H1 (cell line): ENCODE measurements around the gene BCO1. TPM values are rescaled to one million over a fixed set of nuclear protein-coding genes. Genes with fewer than 3 reads are reported as not detected.

Experiments
- CTCF ChIA-PET: fragments of 300-600 bp; sonication (Branson Sonifier 250); formaldehyde crosslinking; loops from one replicate; lab custom pipeline; 2021; ENCODE audit not compliant: partially characterized antibody; lab: Charles Lee
- POLR2A ChIA-PET: fragments of 300-600 bp; sonication (Branson Sonifier 250); formaldehyde crosslinking; loops from one replicate; lab custom pipeline; 2021; ENCODE audit warnings: inconsistent platforms; ENCODE audit not compliant: partially characterized antibody; lab: Charles Lee
- DNase-seq, 2 experiments: peaks; one replicate each; pipeline versions ENCODE4 v3.0.0 to v3.0.0-alpha.2; 2010 to 2022; ENCODE audit warnings: low spot score in 2 of 2, low read depth in 1 of 2, mixed read lengths in 1 of 2
- FAIRE-seq: peaks from 2 replicates; lab custom pipeline; 2011; peaks lifted over from hg19 to GRCh38; lab: Jason Lieb, UNC
- H2AFZ ChIP-seq: 2 replicates; pipeline ENCODE4 v1.8.1; 2012; ENCODE audit warnings: low read length, inconsistent platforms
- H2AK5ac ChIP-seq: 2 replicates; pipeline ENCODE4 v1.6.1; 2013; ENCODE audit warnings: low read depth, low read length
- H2BK120ac ChIP-seq: replicated peaks from 2 replicates; pipeline ENCODE3; 2013; ENCODE audit warnings: low read depth, low read length, inconsistent platforms
- H2BK12ac ChIP-seq: 2 replicates; pipeline ENCODE4 v1.6.1; 2013; ENCODE audit warnings: low read depth, low read length
- H2BK15ac ChIP-seq: 2 replicates; pipeline ENCODE4 v1.6.1; 2013; ENCODE audit warnings: low read length
- H2BK20ac ChIP-seq: 2 replicates; pipeline ENCODE4 v1.6.1; 2013; ENCODE audit warnings: low read length
- H2BK5ac ChIP-seq: 2 replicates; pipeline ENCODE4 v1.6.1; 2013; ENCODE audit warnings: low read depth, low read length
- H3K14ac ChIP-seq: 2 replicates; pipeline ENCODE4 v1.6.1; 2013; ENCODE audit warnings: inconsistent platforms; ENCODE audit not compliant: insufficient read length
- H3K18ac ChIP-seq: 2 replicates; pipeline ENCODE4 v1.6.1; 2013; ENCODE audit warnings: low read length; ENCODE audit errors: extremely low read depth
- H3K23ac ChIP-seq: 2 replicates; pipeline ENCODE4 v1.6.1; 2013; ENCODE audit warnings: inconsistent platforms; ENCODE audit not compliant: insufficient read length
- H3K23me2 ChIP-seq: 2 replicates; pipeline ENCODE4 v1.6.1; 2013; ENCODE audit warnings: low read depth, low read length
- H3K27ac ChIP-seq: 2 replicates; pipeline ENCODE4 v1.6.1; 2011; ENCODE audit warnings: low read depth, low read length, inconsistent platforms
- H3K27me3 ChIP-seq, 4 experiments: replicated peaks in 1 of 4; 1 replicate in 1 of 4; 2 replicates in 3 of 4; pipeline versions ENCODE4 v1.6.1 to v1.8.1; 2011 to 2013; ENCODE audit warnings: low read length in 3 of 4, mild to moderate bottlenecking in 3 of 4, inconsistent platforms in 2 of 4, mixed read lengths in 2 of 4, moderate library complexity in 1 of 4; ENCODE audit not compliant: control insufficient read depth in 3 of 4, insufficient read depth in 3 of 4; ENCODE audit errors: extremely low read depth in 1 of 4
- H3K36me3 ChIP-seq, 4 experiments: 2 replicates each; pipeline versions ENCODE4 v1.6.1 to v1.8.1; 2011 to 2013; ENCODE audit warnings: mild to moderate bottlenecking in 4 of 4, low read length in 3 of 4, moderate library complexity in 2 of 4, control low read depth in 1 of 4, inconsistent platforms in 1 of 4; ENCODE audit not compliant: insufficient read depth in 4 of 4, control insufficient read depth in 2 of 4
- H3K4ac ChIP-seq: replicated peaks from 2 replicates; pipeline ENCODE3; 2013; ENCODE audit warnings: low read length, low read depth, mixed read lengths, inconsistent platforms; ENCODE audit not compliant: insufficient read length
- H3K4me1 ChIP-seq, 4 experiments: replicated peaks in 1 of 4; 1 replicate in 1 of 4; 2 replicates in 3 of 4; pipeline versions ENCODE4 v1.6.1 to v1.8.1; 2011 to 2013; ENCODE audit warnings: low read length in 3 of 4, inconsistent platforms in 2 of 4, mixed read lengths in 1 of 4; ENCODE audit not compliant: insufficient read depth in 4 of 4, control insufficient read depth in 3 of 4
- H3K4me2 ChIP-seq, 2 experiments: 2 replicates each; pipeline versions ENCODE4 v1.6.1 to v1.8.1; 2011 to 2013; ENCODE audit warnings: low read depth in 2 of 2, low read length in 2 of 2, control low read depth in 1 of 2, inconsistent platforms in 1 of 2, mild to moderate bottlenecking in 1 of 2; ENCODE audit not compliant: insufficient read depth in 1 of 2
- H3K4me3 ChIP-seq, 4 experiments: fragments of 200-600, 300-600 bp in 1 of 4; sonication (generic), shearing (Covaris generic), sonication (Bioruptor Twin) in 1 of 4; 2 replicates each; pipeline versions ENCODE4 v1.5.1 to v1.8.1; 2011 to 2016; ENCODE audit warnings: low read length in 4 of 4, low read depth in 3 of 4, control low read depth in 2 of 4, inconsistent platforms in 2 of 4, mild to moderate bottlenecking in 2 of 4, mixed read lengths in 1 of 4, moderate library complexity in 1 of 4; ENCODE audit not compliant: insufficient read depth in 2 of 4; ENCODE audit errors: extremely low read depth in 1 of 4
- H3K56ac ChIP-seq: replicated peaks from 2 replicates; pipeline ENCODE3; 2013; ENCODE audit warnings: low read depth, mild to moderate bottlenecking, mixed read lengths, low read length, inconsistent platforms; ENCODE audit not compliant: insufficient read length
- H3K79me1 ChIP-seq: 2 replicates; pipeline ENCODE4 v1.6.1; 2013; ENCODE audit warnings: low read depth, low read length, control low read depth
- H3K79me2 ChIP-seq, 2 experiments: 2 replicates each; pipeline versions ENCODE4 v1.6.1 to v1.8.1; 2012 to 2013; ENCODE audit warnings: low read length in 2 of 2, mild to moderate bottlenecking in 2 of 2, inconsistent platforms in 1 of 2; ENCODE audit not compliant: insufficient read depth in 2 of 2, control insufficient read depth in 1 of 2
- H3K9ac ChIP-seq, 4 experiments: replicated peaks in 1 of 4; 1 replicate in 1 of 4; 2 replicates in 3 of 4; pipeline versions ENCODE4 v1.6.1 to v1.8.1; 2011 to 2013; ENCODE audit warnings: low read depth in 3 of 4, low read length in 3 of 4, control low read depth in 2 of 4, mild to moderate bottlenecking in 2 of 4, moderate library complexity in 2 of 4, inconsistent platforms in 1 of 4; ENCODE audit errors: extremely low read depth in 1 of 4
- H3K9me3 ChIP-seq, 2 experiments: 2 replicates each; pipeline versions ENCODE4 v1.6.1 to v1.8.1; 2012 to 2013; ENCODE audit warnings: mild to moderate bottlenecking in 2 of 2, moderate library complexity in 2 of 2, control low read depth in 1 of 2, inconsistent platforms in 1 of 2, low read depth in 1 of 2, low read length in 1 of 2, mixed read lengths in 1 of 2; ENCODE audit not compliant: insufficient read depth in 2 of 2
- H4K20me1 ChIP-seq, 2 experiments: replicated peaks in 1 of 2; 2 replicates each; pipeline versions ENCODE3 to v1.8.1; 2011 to 2013; ENCODE audit warnings: inconsistent platforms in 2 of 2, low read length in 2 of 2, mild to moderate bottlenecking in 1 of 2; ENCODE audit not compliant: insufficient read depth in 2 of 2, control insufficient read depth in 1 of 2
- H4K5ac ChIP-seq: 2 replicates; pipeline ENCODE4 v1.6.1; 2013; ENCODE audit warnings: low read length, low read depth, mixed read lengths, inconsistent platforms; ENCODE audit not compliant: insufficient read length
- H4K8ac ChIP-seq: 2 replicates; pipeline ENCODE4 v1.8.0; 2013; ENCODE audit warnings: mild to moderate bottlenecking, moderate library complexity, low read length, inconsistent platforms; ENCODE audit not compliant: insufficient read depth; ENCODE audit errors: extremely low read depth
- H4K91ac ChIP-seq: replicated peaks from 2 replicates; pipeline ENCODE3; 2013; ENCODE audit warnings: low read length, mixed read lengths, inconsistent platforms; ENCODE audit not compliant: insufficient read length
- FOSL1 ChIP-seq: IDR thresholded peaks from 2 replicates; pipeline ENCODE4 v1.6.1; 2011; ENCODE audit warnings: mild to moderate bottlenecking, low read depth, low read length, moderate library complexity; ENCODE audit not compliant: insufficient read depth
- WGBS, 2 experiments: shearing (Covaris generic) in 1 of 2; methylation state at CpG; one replicate each; pipeline versions ENCODE4 v1.1.6 to v1.1.7; 2013 to 2015; ENCODE audit warnings: low lambda C conversion rate in 2 of 2, mixed read lengths in 2 of 2, inconsistent platforms in 1 of 2, low coverage in 1 of 2, missing lambda C conversion rate in 1 of 2; ENCODE audit not compliant: insufficient replicate concordance in 2 of 2, insufficient coverage in 1 of 2, insufficient read length in 1 of 2; ENCODE audit errors: extremely low coverage in 1 of 2, missing lambda C conversion rate in 1 of 2; 5-methylcytosine and 5-hydroxymethylcytosine counted together
- polyA plus RNA-seq, 7 experiments: library from polyadenylated mRNA; depleted of rRNA in 3 of 7; stranded (reverse) in 5 of 7; unstranded in 2 of 7; fragments of >200 nt in 5 of 7; fragments of 200-250 nt in 2 of 7; gene quantifications; 1 replicate in 5 of 7; 2 replicates in 1 of 7; 4 replicates in 1 of 7; pipeline versions ENCODE4 v1.2.1 to v1.2.3, GENCODE V29; 2011 to 2013; ENCODE audit warnings: missing spikeins in 2 of 7, mixed read lengths in 2 of 7
- total RNA-seq: library from RNA; stranded (reverse); fragmentation: NEBNext Ultra II Directional; extraction: Animal tissue kit (Norgen Biotek cat#: 25700); gene quantifications from 2 replicates; pipeline ENCODE4 v1.2.1, GENCODE V29; 2021

The BCO1 gene
- total and polyA plus RNA-seq, 2 of the 8 experiments (the other 6 are each of a cell fraction or from before 2014, with no cell fraction given): 0.21 TPM; not detected in 1

DNA sequence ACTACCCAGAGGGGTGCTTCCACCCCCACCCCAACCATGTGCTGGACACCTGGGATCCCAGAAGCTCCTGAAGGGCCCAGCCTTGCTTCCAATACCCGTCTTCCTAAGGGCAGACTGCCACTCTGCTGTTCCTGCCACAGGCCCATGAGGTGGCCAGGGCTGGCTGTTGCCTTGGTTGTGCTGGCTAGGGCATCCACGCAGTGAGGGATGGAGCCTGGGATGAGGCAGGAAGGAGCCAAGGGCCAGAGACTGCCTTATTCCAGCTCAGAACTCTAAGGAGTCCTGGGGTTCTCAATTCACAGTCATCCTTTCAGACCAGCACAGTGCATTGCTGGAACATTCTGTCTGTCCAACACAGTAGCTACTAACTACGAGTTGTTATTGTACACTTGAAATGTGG lies 37.8 kb downstream of the BCO1 start:
- Histone ChIP-seq H2BK15ac (no peak overlapping the region), H2BK20ac (no peak overlapping the region), H3K4me2 (no peak overlapping the region), H4K20me1 (no peaks in the 10 kb centered on the region), H3K9ac (no peak overlapping the region), H3K4ac (no peak overlapping the region), H2AK5ac (no peak overlapping the region), H3K36me3 (no peaks in the 10 kb centered on the region), H4K5ac (no peak overlapping the region), H3K9me3 (no peaks in the 10 kb centered on the region), H3K4me3 (no peak overlapping the region), H2BK5ac (no peak overlapping the region), H2BK12ac (no peak overlapping the region), H3K18ac (no peak overlapping the region), H4K8ac (no peak overlapping the region), H3K79me1 (no peaks in the 10 kb centered on the region), H3K23ac (no peak overlapping the region), H3K56ac (no peak overlapping the region), H3K14ac (no peak overlapping the region), H3K27ac (no peak overlapping the region), H3K27me3 (no peaks in the 10 kb centered on the region), H3K79me2 (no peaks in the 10 kb centered on the region), H4K91ac (no peak overlapping the region), H3K23me2 (no peaks in the 10 kb centered on the region), H2BK120ac (no peak overlapping the region), H2AFZ (no peak overlapping the region), H3K4me1 (peaks cover 0 to 3% (median 0%) of the 10 kb centered on the region in 4 experiments; a peak in 1 of 7 replicates)
- ChIA-PET CTCF (interaction anchor here (0.9 to 2.0 kb wide), 4 partner anchors 13 to 272 kb away, joined by 3 to 7 read pairs (median 4); no protein-coding TSS in a partner anchor), POLR2A (no interaction called here)
- FAIRE-seq (no peak), DNase-seq (no peak)
- WGBS, 2 experiments: 85% methylated on average over 3 of the region's 3 CpGs; no CpG with 5 or more reads in 1 of the 2 experiments
- no peak for TF ChIP-seq FOSL1
